ENCODE results near the gene ABR. TPM values are rescaled to one million over a fixed set of nuclear protein-coding genes. Genes with fewer than 3 reads are reported as not detected.

The ABR gene
- polyA plus RNA-seq, 1 donor from 2014 or later: 34.5 TPM

GRCh38 chr17:1039511-1040215 lies 140.1 kb downstream of the ABR start:
- H3K27ac ChIP-seq (ENCODE audit: low read length): no peak overlapping the region
- H3K79me2 ChIP-seq (replicated peaks; ENCODE audit: insufficient read depth, low read length): no peaks in the 10 kb centered on the region
- no peaks in the 10 kb centered on the region for H4K20me1 ChIP-seq (ENCODE audit: insufficient read depth)
- H3K9me3 ChIP-seq (ENCODE audit: low read length): no peaks in the 10 kb centered on the region
- no peaks in the 10 kb centered on the region for H3K27me3 ChIP-seq (ENCODE audit: insufficient read depth, low read depth, low read length)
- no peaks in the 10 kb centered on the region for H3F3A ChIP-seq (ENCODE audit: insufficient read depth, low read length, poor library complexity, severe bottlenecking)
- no peak overlapping the region for H3K9ac ChIP-seq (ENCODE audit: low read length)
- no peak overlapping the region for H2AFZ ChIP-seq (ENCODE audit: low read depth, low read length)
- H3K9me2 ChIP-seq (ENCODE audit: insufficient read depth, low read length): no peaks in the 10 kb centered on the region
- TF ChIP-seq MXI1 (conservative IDR thresholded peaks at IDR 0.05; ENCODE audit: poor library complexity, severe bottlenecking): no peak
- TF ChIP-seq EP300 (conservative IDR thresholded peaks at IDR 0.05; ENCODE audit: poor library complexity, severe bottlenecking): no peak
- no peak for TF ChIP-seq POLR2AphosphoS5 (IDR thresholded peaks at IDR 0.05)
- TF ChIP-seq TAF1 (IDR thresholded peaks at IDR 0.05; ENCODE audit: low read depth): no peak
- peaks cover 5% of the 10 kb centered on the region for H3K36me3 ChIP-seq (ENCODE audit: insufficient read depth, low read length)
- no peak overlapping the region for H3K4me3 ChIP-seq (ENCODE audit: low read length)
- no peak overlapping the region for H3K4me2 ChIP-seq (ENCODE audit: low read length)

- H3K9me2 ChIP-seq (ENCODE audit: insufficient read depth, low read length): no peaks in the 10 kb centered on the region
- H3K4me2 ChIP-seq (ENCODE audit: low read length): no peak overlapping the region
- H2AFZ ChIP-seq (ENCODE audit: low read depth, low read length): no peak overlapping the region
- no peak overlapping the region for H3K27ac ChIP-seq (ENCODE audit: low read length)
- H3F3A ChIP-seq (ENCODE audit: insufficient read depth, low read length, poor library complexity, severe bottlenecking): no peaks in the 10 kb centered on the region
- H3K9me3 ChIP-seq (ENCODE audit: low read length): no peaks in the 10 kb centered on the region
- H4K20me1 ChIP-seq (ENCODE audit: insufficient read depth): no peaks in the 10 kb centered on the region
- TF ChIP-seq EP300 (conservative IDR thresholded peaks at IDR 0.05; ENCODE audit: poor library complexity, severe bottlenecking) (no peak), REST (IDR thresholded peaks at IDR 0.05; ENCODE audit: borderline replicate concordance) (no peak), MXI1 (conservative IDR thresholded peaks at IDR 0.05; ENCODE audit: poor library complexity, severe bottlenecking) (no peak), CTCF (IDR thresholded peaks at IDR 0.05; ENCODE audit: poor library complexity, severe bottlenecking) (no peak), SMC3 (conservative IDR thresholded peaks at IDR 0.05; ENCODE audit: poor library complexity) (no peak)
- H3K79me2 ChIP-seq (replicated peaks; ENCODE audit: insufficient read depth, low read length): no peaks in the 10 kb centered on the region
- H3K9ac ChIP-seq (ENCODE audit: low read length): no peak overlapping the region
- H3K27me3 ChIP-seq (ENCODE audit: insufficient read depth, low read depth, low read length): no peaks in the 10 kb centered on the region
- peaks cover 5% of the 10 kb centered on the region for H3K36me3 ChIP-seq (ENCODE audit: insufficient read depth, low read length)
- H3K4me3 ChIP-seq (ENCODE audit: low read length): no peak overlapping the region
Measured at GRCh38 chr17:1039123-1039507, 140.7 kb downstream of the ABR start.

GRCh38 chr17:1038459-1039122 lies 141.2 kb downstream of the ABR start:
- no peak overlapping the region for H3K9ac ChIP-seq (ENCODE audit: low read length)
- no peak overlapping the region for H3K27ac ChIP-seq (ENCODE audit: low read length)
- no peak overlapping the region for H2AFZ ChIP-seq (ENCODE audit: low read depth, low read length)
- TF ChIP-seq POLR2AphosphoS5 (IDR thresholded peaks at IDR 0.05): no peak
- no peak for TF ChIP-seq TAF1 (IDR thresholded peaks at IDR 0.05; ENCODE audit: low read depth)
- TF ChIP-seq MXI1 (conservative IDR thresholded peaks at IDR 0.05; ENCODE audit: poor library complexity, severe bottlenecking): no peak
- no peak for TF ChIP-seq EP300 (conservative IDR thresholded peaks at IDR 0.05; ENCODE audit: poor library complexity, severe bottlenecking)
- TF ChIP-seq RAD21 (conservative IDR thresholded peaks at IDR 0.05): no peak
- no peak for TF ChIP-seq EZH2 (IDR thresholded peaks at IDR 0.05; ENCODE audit: borderline replicate concordance, insufficient read depth, low read length, poor library complexity, severe bottlenecking)
- no peak for TF ChIP-seq REST (IDR thresholded peaks at IDR 0.05; ENCODE audit: borderline replicate concordance)

More at GRCh38 chr17:1038459-1039122, 141.2 kb downstream of the ABR start:
- Histone ChIP-seq H3K9me2 (ENCODE audit: insufficient read depth, low read length) (no peaks in the 10 kb centered on the region), H4K20me1 (ENCODE audit: insufficient read depth) (no peaks in the 10 kb centered on the region), H3K36me3 (ENCODE audit: insufficient read depth, low read length) (peaks cover 5% of the 10 kb centered on the region), H3K9me3 (ENCODE audit: low read length) (no peaks in the 10 kb centered on the region), H3F3A (ENCODE audit: insufficient read depth, low read length, poor library complexity, severe bottlenecking) (no peaks in the 10 kb centered on the region), H3K4me3 (ENCODE audit: low read length) (no peak overlapping the region), H3K79me2 (replicated peaks; ENCODE audit: insufficient read depth, low read length) (no peaks in the 10 kb centered on the region), H3K27me3 (ENCODE audit: insufficient read depth, low read depth, low read length) (no peaks in the 10 kb centered on the region), H3K4me2 (ENCODE audit: low read length) (no peak overlapping the region)
